ENCODE data around the gene CCDC12. TPM values are rescaled to one million over a fixed set of nuclear protein-coding genes. Genes with fewer than 3 reads are reported as not detected.

Gene CCDC12
- total and polyA plus RNA-seq, 11 donors = 27.1 to 120 (median 34.4) TPM

GRCh38 chr3:46931631-46932331 is 44.8 kb downstream of the CCDC12 start:
- Histone ChIP-seq H3K4me1 (peaks cover 23 to 100% (median 98%) of the 10 kb centered on the region in 12 donors), H3K36me3 (peaks cover 0 to 16% (median 6%) of the 10 kb centered on the region in 9 donors), H3K4me3 (no peak overlapping the region), H3K27ac (peak overlapping the region; percentile 26 to 94 (median 85)), H3K27me3 (no peaks in the 10 kb centered on the region), H3K9me3 (no peaks in the 10 kb centered on the region)
- no peak for TF ChIP-seq POLR2A (IDR thresholded peaks at IDR 0.05)
- no peak for TF ChIP-seq CTCF (IDR thresholded peaks at IDR 0.05)
- WGBS, 4 donors = 12 to 28% (median 22%) methylated on average over 6 of the region's 6 CpGs
- intact Hi-C loops (cut with DNase I) = loop anchor here in 4 of 10 donors (2.0 to 5.0 kb wide), 2 partner anchors 45 to 46 kb away; partner anchors contain the start of genes CCDC12 (in 4 of the 4) and NBEAL2 (in 2 of the 4)
- ATAC-seq (peak in 1 of 4 donors; percentile 7), DNase-seq (peak; percentile 57 to 86 (median 77))

DNA sequence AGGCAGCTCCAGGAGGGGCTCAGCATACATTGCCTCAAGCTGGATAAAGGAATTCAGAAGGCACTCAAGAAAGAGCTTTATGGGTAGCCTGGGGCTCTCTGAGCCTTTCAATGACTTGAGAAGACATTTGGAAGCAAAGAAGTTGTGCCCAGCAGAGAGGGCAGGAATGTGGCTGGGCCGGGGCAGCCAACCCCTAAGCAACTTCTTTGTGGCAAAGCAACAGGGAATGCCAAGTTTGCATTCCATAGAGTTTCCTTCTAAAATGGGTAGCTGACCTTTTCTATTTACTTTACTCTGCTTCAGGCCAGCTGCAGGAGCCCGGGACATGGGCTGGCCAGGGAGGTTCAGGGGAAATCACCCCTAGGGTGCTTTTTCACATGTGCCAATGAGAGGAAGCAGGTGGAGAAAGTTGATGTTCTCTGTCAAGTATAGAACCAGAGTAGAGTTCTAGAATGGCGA is 45.6 kb downstream of the CCDC12 start:
- peaks cover 26 to 100% (median 98%) of the 10 kb centered on the region in 12 donors for H3K4me1 ChIP-seq
- WGBS, 4 donors = 64 to 79% (median 68%) methylated on average over 3 of the region's 3 CpGs
- no peak for ATAC-seq

DNA sequence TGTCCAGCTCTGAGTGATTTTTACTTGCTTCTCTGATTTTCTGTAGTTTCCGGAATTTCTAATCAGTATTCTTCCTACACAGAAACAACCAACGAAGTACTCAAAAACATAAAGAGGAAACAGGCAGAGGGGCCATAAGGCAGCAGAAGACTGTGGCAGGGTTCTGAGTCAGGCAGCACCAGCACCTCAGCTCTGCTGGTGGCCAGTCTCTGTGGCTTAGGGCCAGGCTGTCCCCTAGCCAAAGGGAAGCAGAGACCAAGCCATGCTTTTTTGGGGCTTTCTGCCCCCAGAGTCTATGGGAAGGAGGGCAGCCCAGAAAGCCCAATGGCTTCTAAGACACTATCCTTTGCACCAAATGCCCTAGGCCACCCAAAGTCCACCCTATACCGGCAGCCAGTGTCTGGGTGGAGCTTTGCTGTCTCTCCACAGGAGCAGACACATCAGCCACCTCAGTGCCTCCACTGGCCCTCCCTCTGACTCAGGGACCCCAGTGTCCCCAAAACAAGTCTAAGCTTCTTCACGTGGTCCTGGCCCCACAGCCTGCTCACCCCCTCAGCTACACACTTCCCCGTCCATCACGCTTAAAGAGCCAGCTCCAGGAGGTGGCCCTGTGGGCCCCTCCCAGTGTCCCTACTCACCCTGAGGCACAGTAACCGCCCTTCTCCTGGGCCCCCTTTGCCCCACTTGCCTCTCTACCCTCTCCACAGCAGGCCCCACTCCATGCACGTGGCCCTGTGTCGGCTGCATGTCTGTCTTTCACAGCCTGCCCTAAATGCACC is 46.2 kb downstream of the CCDC12 start:
- peak overlapping the region; percentile 44 to 94 (median 85) for H3K27ac ChIP-seq
- peaks cover 26 to 100% (median 97%) of the 10 kb centered on the region in 12 donors for H3K4me1 ChIP-seq
- H3K4me3 ChIP-seq = no peak overlapping the region
- ATAC-seq (no peak), DNase-seq (no peak)
- H3K36me3 ChIP-seq = peaks cover 0 to 19% (median 3%) of the 10 kb centered on the region in 9 donors
- no peaks in the 10 kb centered on the region for H3K27me3 ChIP-seq
- H3K9me3 ChIP-seq = no peaks in the 10 kb centered on the region
- TF ChIP-seq CTCF (IDR thresholded peaks at IDR 0.05) (no peak), POLR2A (IDR thresholded peaks at IDR 0.05) (no peak)
- 56 to 70% (median 64%) methylated on average over 9 of the region's 9 CpGs for WGBS, 4 donors
- intact Hi-C loops (cut with DNase I) = loop anchor here in 3 of 10 donors (2.0 to 5.0 kb wide), 2 partner anchors 46 to 47 kb away; partner anchors contain the start of genes CCDC12 (in 3 of the 3) and NBEAL2 (in 2 of the 3)

More for the DNA sequence above, 45.6 kb downstream of the CCDC12 start:
- TF ChIP-seq POLR2A (IDR thresholded peaks at IDR 0.05) (no peak), CTCF (IDR thresholded peaks at IDR 0.05) (no peak)
- Histone ChIP-seq H3K27me3 (no peaks in the 10 kb centered on the region), H3K27ac (peak overlapping the region; percentile 44 to 94 (median 85)), H3K4me3 (no peak overlapping the region), H3K9me3 (no peaks in the 10 kb centered on the region), H3K36me3 (peaks cover 0 to 16% (median 1%) of the 10 kb centered on the region in 9 donors)
- no peak for DNase-seq
- intact Hi-C loops (cut with DNase I) = loop anchor here in 3 of 10 donors (2.0 to 5.0 kb wide), 2 partner anchors 46 kb away; partner anchors contain the start of genes CCDC12 (in 3 of the 3) and NBEAL2 (in 2 of the 3)
